ENCODE measurements around the gene CPE.

CPE gene

GRCh38 chr4:165470009-165470408 lies 91.2 kb downstream of the CPE start:
- no peak for TF ChIP-seq CTCF (IDR thresholded peaks at IDR 0.05; ENCODE audit: control extremely low read depth, extremely low read depth, low read depth, missing control alignments)
- DNase-seq (ENCODE audit: extremely low spot score): no peak
- POLR2A ChIA-PET: no interaction called here
- CTCF ChIA-PET: interaction anchor here (1.9 to 2.6 kb wide), 2 partner anchors 10 to 339 kb away, joined by 5 to 18 read pairs; no protein-coding TSS in a partner anchor

GRCh38 chr4:165472943-165473676 lies 94.3 kb downstream of the CPE start:
- ChIA-PET CTCF (interaction anchor here (1.0 to 2.8 kb wide), 8 partner anchors 8 to 360 kb away, joined by 3 to 8 read pairs (median 4); partner anchors contain the start of gene TMEM192), POLR2A (no interaction called here)
- TF ChIP-seq CTCF (IDR thresholded peaks at IDR 0.05; ENCODE audit: control extremely low read depth, extremely low read depth, low read depth, missing control alignments): no peak
- DNase-seq (ENCODE audit: extremely low spot score): no peak

GRCh38 chr4:165474784-165475705 lies 96.2 kb downstream of the CPE start:
- no peak for DNase-seq (ENCODE audit: extremely low spot score)
- ChIA-PET CTCF (interaction anchor here (1.4 to 2.8 kb wide), 3 partner anchors 8 to 10 kb away, joined by 3 to 8 read pairs (median 6); no protein-coding TSS in a partner anchor), POLR2A (no interaction called here)
- TF ChIP-seq CTCF (IDR thresholded peaks at IDR 0.05; ENCODE audit: control extremely low read depth, extremely low read depth, low read depth, missing control alignments): no peak

- CTCF ChIA-PET: no interaction called here
- no peak for TF ChIP-seq CTCF (IDR thresholded peaks at IDR 0.05; ENCODE audit: control extremely low read depth, extremely low read depth, low read depth, missing control alignments)
Observed at GRCh38 chr4:165475706-165476070, 96.9 kb downstream of the CPE start.

GRCh38 chr4:165476214-165477098 lies 97.6 kb downstream of the CPE start:
- no peak for TF ChIP-seq CTCF (IDR thresholded peaks at IDR 0.05; ENCODE audit: control extremely low read depth, extremely low read depth, low read depth, missing control alignments)
- DNase-seq (ENCODE audit: extremely low spot score): no peak
- POLR2A ChIA-PET: no interaction called here
- CTCF ChIA-PET: interaction anchor here (1.4 to 1.9 kb wide), 5 partner anchors 11 to 345 kb away, joined by 3 to 7 read pairs (median 5); no protein-coding TSS in a partner anchor

More at GRCh38 chr4:165475706-165476070, 96.9 kb downstream of the CPE start:
- no peak for DNase-seq (ENCODE audit: extremely low spot score)
- POLR2A ChIA-PET: no interaction called here
